ES-I3 (cell line): Measurements from ENCODE around the gene INVS.
"Not testable (repeated sequence)": the region's sequence is repeated elsewhere in the genome, so short reads cannot be mapped to it uniquely, and the experiment has no call there.

Experiments
- H3K36me3 ChIP-seq: 2 replicates; pipeline ENCODE4 v1.6.1; 2013; ENCODE audit warnings: mild to moderate bottlenecking, low read length, control low read depth, moderate library complexity; ENCODE audit not compliant: insufficient read depth
- H3K4me1 ChIP-seq: 2 replicates; pipeline ENCODE4 v1.6.1; 2013; ENCODE audit warnings: mild to moderate bottlenecking, control low read depth, low read length; ENCODE audit not compliant: insufficient read depth
- H3K9ac ChIP-seq: 2 replicates; pipeline ENCODE4 v1.6.1; 2013; ENCODE audit warnings: low read depth, mild to moderate bottlenecking, low read length, moderate library complexity
- H3K9me3 ChIP-seq: 2 replicates; pipeline ENCODE4 v1.6.1; 2013; ENCODE audit warnings: mild to moderate bottlenecking, low read length, moderate library complexity; ENCODE audit not compliant: control insufficient read depth, insufficient read depth

Gene INVS

GRCh38 chr9:100098887-100099721 lies at the start of gene INVS, which contains the start of gene ERP44:
INVS (plus strand) TSS chr9:100099243; CDS start chr9:100104522, 5,279 bp downstream.
ERP44 (minus strand) TSS chr9:100099000; CDS start chr9:100098840, 160 bp downstream.
- Histone ChIP-seq H3K4me1 (no peaks in the 10 kb centered on the region), H3K36me3 (0 out of 2 replicates have a peak, but pooled peaks cover under 1% of the 10 kb centered on the region), H3K9me3 (no peaks in the 10 kb centered on the region), H3K9ac (peak within 1 kb of the TSS; percentile 83)

DNA sequence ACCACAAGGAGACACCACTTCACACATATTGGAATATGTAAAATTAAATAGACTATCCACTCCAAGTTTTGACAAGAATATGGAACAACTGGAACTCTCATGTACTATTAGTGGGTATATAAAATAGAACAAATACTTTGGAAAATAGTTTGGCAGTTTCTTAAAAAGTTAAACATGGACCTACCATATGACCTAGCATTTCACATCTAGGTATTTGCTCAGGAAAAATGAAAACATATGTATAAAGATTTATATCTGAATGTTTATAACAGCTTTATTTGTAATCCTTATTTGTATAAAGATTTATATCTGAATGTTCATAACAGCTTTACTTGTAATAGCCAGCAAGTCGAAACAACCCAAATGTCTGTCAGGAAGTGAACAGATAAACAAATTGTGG lies 49.5 kb upstream of the INVS start:
- Histone ChIP-seq H3K4me1 (no peaks in the 10 kb centered on the region), H3K9me3 (no peaks in the 10 kb centered on the region), H3K36me3 (no peaks in the 10 kb centered on the region), H3K9ac (no peak overlapping the region)

GRCh38 chr9:100052375-100052774 lies 46.7 kb upstream of the INVS start:
- no peaks in the 10 kb centered on the region for H3K4me1 ChIP-seq
- H3K9me3 ChIP-seq: no peaks in the 10 kb centered on the region
- H3K9ac ChIP-seq: no peak overlapping the region
- no peaks in the 10 kb centered on the region for H3K36me3 ChIP-seq

- H3K36me3 ChIP-seq: no peaks in the 10 kb centered on the region
- H3K4me1 ChIP-seq: no peaks in the 10 kb centered on the region
- no peak overlapping the region for H3K9ac ChIP-seq
- H3K9me3 ChIP-seq: no peaks in the 10 kb centered on the region
Measured at GRCh38 chr9:100056561-100056960, 42.5 kb upstream of the INVS start.

GRCh38 chr9:100057624-100058023 lies 41.4 kb upstream of the INVS start:
- H3K9me3 ChIP-seq: no peaks in the 10 kb centered on the region
- no peaks in the 10 kb centered on the region for H3K36me3 ChIP-seq
- no peaks in the 10 kb centered on the region for H3K4me1 ChIP-seq
- no peak overlapping the region for H3K9ac ChIP-seq

DNA sequence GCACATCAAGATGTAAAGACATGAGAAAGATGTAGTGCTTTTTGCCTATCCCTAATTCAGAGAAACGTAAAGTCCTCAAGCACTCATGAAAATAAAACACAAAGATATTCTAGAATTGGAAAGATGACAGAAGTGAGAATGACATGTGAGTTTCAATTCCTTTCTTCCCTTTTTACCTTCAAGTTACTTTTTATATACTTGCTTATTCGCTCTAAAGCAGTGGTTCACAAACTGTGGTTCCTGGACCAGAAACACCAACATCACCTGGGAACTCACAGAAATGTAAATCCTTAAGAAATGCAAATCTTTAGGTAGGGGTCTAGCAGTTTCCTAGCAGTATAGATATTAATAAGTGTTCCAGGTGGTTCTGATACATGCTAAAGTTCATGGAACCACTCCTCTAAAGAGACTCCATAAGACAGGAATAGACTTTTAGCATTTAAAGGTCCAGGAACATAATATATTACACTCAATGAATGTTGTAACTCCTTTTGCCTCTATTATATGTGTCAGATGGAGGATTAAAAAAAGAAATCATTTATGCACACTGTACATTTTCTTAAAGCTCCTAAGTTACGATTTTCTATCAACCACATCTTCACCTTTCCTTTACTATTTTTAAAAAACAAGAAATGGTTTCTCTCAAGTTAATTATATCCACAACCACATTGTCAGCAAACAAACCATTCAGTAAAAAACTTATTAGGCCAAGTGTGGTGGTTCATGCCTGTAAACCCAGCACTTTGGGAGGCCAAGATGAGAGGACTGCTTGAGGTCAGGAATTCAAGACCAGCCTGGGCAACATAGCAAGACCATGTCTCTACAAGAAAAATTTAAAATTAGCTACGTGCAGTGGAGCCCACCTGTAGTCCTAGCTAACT lies 40.1 kb upstream of the INVS start:
- Histone ChIP-seq H3K9me3 (no peaks in the 10 kb centered on the region), H3K4me1 (no peaks in the 10 kb centered on the region), H3K9ac (no peak overlapping the region), H3K36me3 (no peaks in the 10 kb centered on the region)

DNA sequence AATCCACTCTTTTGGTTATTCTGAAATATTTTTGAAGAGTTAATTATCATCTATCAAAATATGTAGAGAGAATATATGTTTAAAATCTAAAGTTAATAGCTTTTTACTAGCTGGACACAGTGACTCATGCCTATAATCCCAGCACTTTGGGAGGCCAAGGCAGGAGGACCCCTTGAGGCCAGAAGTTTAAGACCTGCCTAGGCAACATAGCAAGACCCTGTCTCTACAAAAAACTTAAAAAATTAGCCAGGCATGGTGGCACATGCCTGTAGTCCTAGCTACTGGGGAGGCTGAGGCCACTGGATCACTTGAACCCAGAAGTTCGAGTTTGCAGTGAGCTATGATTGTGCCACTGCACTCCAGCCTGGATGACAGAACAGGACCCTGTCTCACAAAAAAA lies 36.4 kb upstream of the INVS start:
- H3K9me3 ChIP-seq, H3K4me1 ChIP-seq, H3K9ac ChIP-seq, H3K36me3 ChIP-seq: not testable (repeated sequence)

GRCh38 chr9:100063185-100063584 lies 35.9 kb upstream of the INVS start:
- no peaks in the 10 kb centered on the region; the same call in 1 of the 2 replicates for H3K36me3 ChIP-seq
- no peaks in the 10 kb centered on the region for H3K4me1 ChIP-seq
- H3K9me3 ChIP-seq: no peaks in the 10 kb centered on the region; the same call in 1 of the 2 replicates
- no peak overlapping the region for H3K9ac ChIP-seq

DNA sequence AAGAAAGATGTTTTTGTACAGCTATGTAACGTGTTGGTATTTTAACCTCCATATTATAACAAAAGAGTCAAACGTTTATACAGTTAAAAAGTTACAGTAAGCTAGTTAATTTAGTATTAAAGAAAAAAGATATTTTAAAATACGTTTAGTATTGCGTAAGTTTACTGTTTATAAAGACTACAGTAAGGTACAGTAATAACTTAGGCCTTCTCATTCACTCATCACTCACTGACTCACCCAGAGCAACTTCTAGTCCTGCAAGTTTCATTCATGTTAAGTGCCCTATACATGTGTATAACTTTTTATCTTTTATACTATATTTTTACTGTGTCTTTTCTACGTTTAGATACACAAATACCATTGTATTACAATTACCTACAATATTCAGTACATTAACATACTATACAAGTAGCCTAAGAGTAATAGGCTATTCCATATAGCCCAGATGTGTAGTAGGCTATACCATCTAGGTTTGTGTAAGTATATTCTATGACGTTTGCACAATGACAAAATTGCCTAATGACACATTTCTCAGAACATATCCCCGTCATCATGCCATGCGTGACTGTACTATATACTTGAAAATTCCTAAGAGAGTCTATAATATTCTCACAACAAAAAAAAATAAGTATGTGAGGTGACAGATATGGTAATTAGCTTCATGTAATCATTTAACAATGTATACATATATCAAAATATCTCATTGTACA lies 34.0 kb upstream of the INVS start:
- Histone ChIP-seq H3K9me3 (no peaks in the 10 kb centered on the region; the same call in 1 of the 2 replicates), H3K36me3 (no peaks in the 10 kb centered on the region; the same call in 1 of the 2 replicates), H3K4me1 (no peaks in the 10 kb centered on the region), H3K9ac (no peak overlapping the region)

DNA sequence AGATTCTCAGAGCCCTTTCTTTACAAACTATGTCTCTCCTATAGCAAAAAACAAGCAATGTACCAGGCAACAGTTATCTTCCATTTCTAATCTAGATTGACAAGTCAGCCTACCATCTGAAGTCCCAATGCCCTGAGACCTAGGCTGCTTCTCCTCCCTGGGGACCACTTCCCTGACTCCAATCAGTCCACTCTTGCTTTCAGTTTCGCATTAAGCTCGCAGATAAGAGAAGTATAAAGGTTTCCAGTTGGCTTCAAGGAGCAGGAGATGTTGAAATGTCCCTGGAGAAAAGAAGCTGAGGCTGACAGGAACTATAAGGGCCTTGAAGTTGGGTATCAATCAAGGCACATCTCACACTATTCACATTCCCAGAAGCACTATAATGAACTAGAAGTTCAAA lies 32.5 kb upstream of the INVS start:
- no peaks in the 10 kb centered on the region for H3K4me1 ChIP-seq
- no peak overlapping the region for H3K9ac ChIP-seq
- no peaks in the 10 kb centered on the region; the same call in 1 of the 2 replicates for H3K9me3 ChIP-seq
- no peaks in the 10 kb centered on the region; the same call in 1 of the 2 replicates for H3K36me3 ChIP-seq

DNA sequence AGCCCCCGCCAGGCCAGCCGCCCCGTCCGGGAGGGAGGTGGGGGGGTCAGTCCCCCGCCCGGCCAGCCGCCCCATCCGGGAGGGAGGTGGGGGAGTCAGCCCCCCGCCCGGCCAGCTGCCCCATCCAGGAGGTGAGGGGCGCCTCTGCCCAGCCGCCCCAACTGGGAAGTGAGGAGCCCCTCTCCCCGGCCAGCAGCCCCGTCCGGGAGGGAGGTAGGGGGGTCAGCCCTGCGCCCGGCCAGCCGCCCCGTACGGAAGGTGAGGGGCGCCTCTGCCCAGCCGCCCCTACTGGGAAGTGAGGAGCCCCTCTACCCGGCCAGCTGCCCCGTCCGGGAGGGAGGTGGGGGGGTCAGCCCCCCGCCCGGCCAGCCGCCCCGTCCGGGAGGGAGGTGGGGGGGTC lies 31.1 kb upstream of the INVS start:
- not testable (repeated sequence) for H3K36me3 ChIP-seq, H3K9ac ChIP-seq, H3K9me3 ChIP-seq, H3K4me1 ChIP-seq

GRCh38 chr9:100069068-100069467 lies 30.0 kb upstream of the INVS start:
- not testable (repeated sequence) for H3K9me3 ChIP-seq, H3K9ac ChIP-seq, H3K4me1 ChIP-seq, H3K36me3 ChIP-seq

GRCh38 chr9:100070104-100071041 lies 28.7 kb upstream of the INVS start:
- Histone ChIP-seq H3K4me1 (no peaks in the 10 kb centered on the region), H3K9me3 (no peaks in the 10 kb centered on the region; the same call in none of the 2 replicates), H3K9ac (no peak overlapping the region), H3K36me3 (no peaks in the 10 kb centered on the region; the same call in 1 of the 2 replicates)
